Nephron (organoid): ENCODE results near the gene STMN3.
A peak's percentile ranks its signal among the peaks of the same experiment; 100 is the strongest.

Source experiments
- H3K27ac Mint-ChIP-seq, 3 experiments: 2 replicates each; pipeline ENCODE4 v1.8.0; 2020; ENCODE audit warnings: mixed read lengths in 3 of 3, mild to moderate bottlenecking in 2 of 3, moderate library complexity in 1 of 3
- H3K27me3 Mint-ChIP-seq: 2 replicates; pipeline ENCODE4 v1.8.0; 2021; ENCODE audit warnings: low read depth, mild to moderate bottlenecking, moderate library complexity, mixed read lengths
- H3K36me3 Mint-ChIP-seq: 2 replicates; pipeline ENCODE4 v1.8.0; 2020; ENCODE audit warnings: low read depth, mixed read lengths
- H3K4me1 Mint-ChIP-seq: 2 replicates; pipeline ENCODE4 v1.8.0; 2020; ENCODE audit warnings: mixed read lengths
- H3K4me3 Mint-ChIP-seq, 3 experiments: 2 replicates each; pipeline ENCODE4 v1.8.0; 2020; ENCODE audit warnings: mild to moderate bottlenecking in 3 of 3, mixed read lengths in 3 of 3, moderate library complexity in 2 of 3
- H3K9me3 Mint-ChIP-seq: 2 replicates; pipeline ENCODE4 v1.8.0; 2020; ENCODE audit warnings: mixed read lengths
- CTCF ChIP-seq, 3 experiments: fragments of 200-600 bp; sonication (generic); IDR thresholded peaks; one replicate each; pipeline ENCODE4 v1.5.0; 2021; ENCODE audit warnings: antibody characterized with exemption in 3 of 3; ENCODE audit not compliant: unreplicated experiment in 3 of 3

STMN3 gene

GRCh38 chr20:63628246-63628975 lies 24.8 kb downstream of the STMN3 start:
- peak overlapping the region; percentile 85 to 98 (median 85) for H3K27ac Mint-ChIP-seq
- H3K27me3 Mint-ChIP-seq: no peaks in the 10 kb centered on the region
- TF ChIP-seq CTCF (IDR thresholded peaks at IDR 0.05; ENCODE audit: unreplicated experiment in 3 of 3): no peak
- peak overlapping the region; percentile 88 to 96 (median 94) for H3K4me3 Mint-ChIP-seq
- no peaks in the 10 kb centered on the region for H3K36me3 Mint-ChIP-seq
- H3K4me1 Mint-ChIP-seq: peaks cover 15% of the 10 kb centered on the region
- H3K9me3 Mint-ChIP-seq: no peaks in the 10 kb centered on the region

GRCh38 chr20:63627751-63628245 lies 25.4 kb downstream of the STMN3 start:
- peaks cover 2% of the 10 kb centered on the region for H3K36me3 Mint-ChIP-seq

DNA sequence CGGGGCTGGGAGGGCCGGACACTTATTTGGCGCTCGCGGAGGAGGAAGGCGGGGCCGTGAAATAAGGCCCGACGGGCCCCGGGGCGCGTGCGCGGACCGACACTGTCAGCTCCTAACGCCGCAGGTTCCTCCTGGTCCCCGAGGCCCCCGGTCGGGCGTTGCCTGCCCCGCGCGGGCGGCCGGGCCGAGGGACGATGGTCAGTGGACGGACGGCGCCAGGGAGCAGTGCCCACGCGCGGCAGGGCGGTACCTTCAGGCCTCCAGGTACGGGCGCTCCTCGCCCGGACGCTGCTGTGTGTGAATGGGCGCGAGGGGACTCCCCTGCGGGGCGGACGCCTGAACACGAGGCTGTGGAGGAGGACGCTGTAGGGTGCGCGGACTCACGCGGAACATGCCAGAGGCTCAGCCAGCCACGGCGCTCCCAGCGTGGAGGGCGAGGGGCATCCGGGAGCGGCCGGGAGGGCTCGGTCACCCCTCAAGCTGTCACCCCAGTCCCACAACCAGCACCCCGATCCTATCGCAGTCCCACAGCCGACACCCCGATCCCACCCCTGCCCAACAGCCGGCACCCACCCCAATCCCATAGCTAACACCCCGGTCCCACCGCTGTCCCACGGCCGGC lies 26.0 kb downstream of the STMN3 start:
- Mint-ChIP-seq H3K4me3 (peak overlapping the region; percentile 75 to 96 (median 88)), H3K4me1 (peaks cover 15% of the 10 kb centered on the region), H3K9me3 (no peaks in the 10 kb centered on the region), H3K27me3 (no peaks in the 10 kb centered on the region), H3K36me3 (peaks cover 6% of the 10 kb centered on the region), H3K27ac (no peak overlapping the region)
- no peak for TF ChIP-seq CTCF (IDR thresholded peaks at IDR 0.05; ENCODE audit: unreplicated experiment in 3 of 3)

More at GRCh38 chr20:63627751-63628245, 25.4 kb downstream of the STMN3 start:
- H3K9me3 Mint-ChIP-seq: no peaks in the 10 kb centered on the region
- H3K4me3 Mint-ChIP-seq: peak overlapping the region; percentile 88 to 96 (median 94)
- no peak for TF ChIP-seq CTCF (IDR thresholded peaks at IDR 0.05; ENCODE audit: unreplicated experiment in 3 of 3)
- peaks cover 15% of the 10 kb centered on the region for H3K4me1 Mint-ChIP-seq
- no peaks in the 10 kb centered on the region for H3K27me3 Mint-ChIP-seq
- peak overlapping the region; percentile 85 to 98 (median 85) for H3K27ac Mint-ChIP-seq

- H3K4me1 Mint-ChIP-seq: peaks cover 15% of the 10 kb centered on the region
- peaks cover 6% of the 10 kb centered on the region for H3K36me3 Mint-ChIP-seq
- TF ChIP-seq CTCF (IDR thresholded peaks at IDR 0.05; ENCODE audit: unreplicated experiment in 3 of 3): no peak
- H3K27ac Mint-ChIP-seq: peak within 1 kb of the TSS; percentile 91 to 98 (median 96)
- H3K9me3 Mint-ChIP-seq: no peaks in the 10 kb centered on the region
- no peaks in the 10 kb centered on the region for H3K27me3 Mint-ChIP-seq
- peak within 1 kb of the TSS; percentile 88 to 96 (median 94) for H3K4me3 Mint-ChIP-seq
Measured at GRCh38 chr20:63626424-63627128, 26.6 kb downstream of the STMN3 start, which contains the start of gene GMEB2. Gene GMEB2 (minus strand): TSS chr20:63627101. CDS start chr20:63619397, 7,704 bp downstream.

GRCh38 chr20:63625771-63626423 lies 27.3 kb downstream of the STMN3 start:
- H3K4me3 Mint-ChIP-seq: peak overlapping the region; percentile 77 to 85 (median 84)

More at GRCh38 chr20:63625771-63626423, 27.3 kb downstream of the STMN3 start:
- Mint-ChIP-seq H3K9me3 (no peaks in the 10 kb centered on the region), H3K27ac (peak overlapping the region; percentile 91 to 96 (median 95)), H3K4me1 (peaks cover 15% of the 10 kb centered on the region), H3K27me3 (no peaks in the 10 kb centered on the region), H3K36me3 (peaks cover 6% of the 10 kb centered on the region)
- no peak for TF ChIP-seq CTCF (IDR thresholded peaks at IDR 0.05; ENCODE audit: unreplicated experiment in 3 of 3)
